DND-41 (cell line): Measurements from ENCODE around the gene CDKN1A.

ENCODE experiments used
- EZH2 ChIP-seq: IDR thresholded peaks from 3 replicates; pipeline ENCODE4 v1.6.1; 2012; ENCODE audit warnings: borderline replicate concordance, low read depth, mild to moderate bottlenecking, moderate library complexity, low read length, inconsistent platforms; ENCODE audit not compliant: severe bottlenecking
- TF ChIP-seq, protein P1 (sequence below): IDR thresholded peaks from 2 replicates; pipeline ENCODE4 v1.5.1; 2012; ENCODE audit warnings: borderline replicate concordance, low read length, moderate library complexity, mild to moderate bottlenecking; ENCODE audit not compliant: poor library complexity, severe bottlenecking; ENCODE audit errors: extremely low read depth

DNA sequence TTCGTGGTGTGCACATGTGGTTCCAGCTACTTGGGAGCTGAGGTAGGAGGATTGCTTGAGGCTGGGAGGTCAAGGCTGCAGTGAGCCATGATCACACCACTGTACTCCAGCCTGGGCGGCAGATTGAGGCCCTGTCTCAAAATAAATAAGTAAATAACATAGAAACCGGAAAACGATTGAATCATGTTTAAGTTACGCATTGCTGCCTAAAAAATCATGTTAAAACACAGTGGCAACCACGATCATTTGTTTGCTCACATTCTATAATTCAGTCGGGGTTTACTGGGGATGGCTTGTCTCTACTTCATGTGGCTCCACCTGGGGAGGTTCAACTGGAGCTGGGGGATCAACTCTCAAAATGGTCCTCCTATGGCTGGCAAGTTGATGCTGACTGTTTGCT, 8.2 kb upstream of the CDKN1A start:
- TF ChIP-seq, protein P1, sequence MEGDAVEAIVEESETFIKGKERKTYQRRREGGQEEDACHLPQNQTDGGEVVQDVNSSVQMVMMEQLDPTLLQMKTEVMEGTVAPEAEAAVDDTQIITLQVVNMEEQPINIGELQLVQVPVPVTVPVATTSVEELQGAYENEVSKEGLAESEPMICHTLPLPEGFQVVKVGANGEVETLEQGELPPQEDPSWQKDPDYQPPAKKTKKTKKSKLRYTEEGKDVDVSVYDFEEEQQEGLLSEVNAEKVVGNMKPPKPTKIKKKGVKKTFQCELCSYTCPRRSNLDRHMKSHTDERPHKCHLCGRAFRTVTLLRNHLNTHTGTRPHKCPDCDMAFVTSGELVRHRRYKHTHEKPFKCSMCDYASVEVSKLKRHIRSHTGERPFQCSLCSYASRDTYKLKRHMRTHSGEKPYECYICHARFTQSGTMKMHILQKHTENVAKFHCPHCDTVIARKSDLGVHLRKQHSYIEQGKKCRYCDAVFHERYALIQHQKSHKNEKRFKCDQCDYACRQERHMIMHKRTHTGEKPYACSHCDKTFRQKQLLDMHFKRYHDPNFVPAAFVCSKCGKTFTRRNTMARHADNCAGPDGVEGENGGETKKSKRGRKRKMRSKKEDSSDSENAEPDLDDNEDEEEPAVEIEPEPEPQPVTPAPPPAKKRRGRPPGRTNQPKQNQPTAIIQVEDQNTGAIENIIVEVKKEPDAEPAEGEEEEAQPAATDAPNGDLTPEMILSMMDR = no peak
- no peak for TF ChIP-seq EZH2
